ENCODE data around the gene MAPK8.
"Not testable (repeated sequence)": the region's sequence is repeated elsewhere in the genome, so short reads cannot be mapped to it uniquely, and the experiment has no call there.

The MAPK8 gene

GRCh38 chr10:48418189-48418788, 111.8 kb downstream of the MAPK8 start:
- DNase-seq (ENCODE audit: low spot score) = no peak

GRCh38 chr10:48419714-48420113, 113.2 kb downstream of the MAPK8 start:
- DNase-seq (ENCODE audit: low spot score) = no peak

GRCh38 chr10:48421862-48422261, 115.4 kb downstream of the MAPK8 start:
- DNase-seq (ENCODE audit: low spot score) = not testable (repeated sequence)

GRCh38 chr10:48423884-48424283, 117.4 kb downstream of the MAPK8 start:
- DNase-seq (ENCODE audit: low spot score) = no peak

- no peak for DNase-seq (ENCODE audit: low spot score)
Measured at GRCh38 chr10:48428896-48429295, 122.4 kb downstream of the MAPK8 start.

- no peak for DNase-seq (ENCODE audit: low spot score)
Measured at GRCh38 chr10:48429309-48429708, 122.8 kb downstream of the MAPK8 start.

- DNase-seq (ENCODE audit: low spot score) = no peak
Measured at GRCh38 chr10:48430402-48430993, 124.0 kb downstream of the MAPK8 start.

GRCh38 chr10:48431871-48432270, 125.4 kb downstream of the MAPK8 start:
- no peak for DNase-seq (ENCODE audit: low spot score)

- no peak for DNase-seq (ENCODE audit: low spot score)
Measured at GRCh38 chr10:48437546-48437945, 131.1 kb downstream of the MAPK8 start.

GRCh38 chr10:48439031-48439430, 132.6 kb downstream of the MAPK8 start:
- no peak for DNase-seq (ENCODE audit: low spot score)

GRCh38 chr10:48439581-48440041, 133.1 kb downstream of the MAPK8 start:
- DNase-seq (ENCODE audit: low spot score) = no peak

GRCh38 chr10:48440771-48441170, 134.3 kb downstream of the MAPK8 start:
- no peak for DNase-seq (ENCODE audit: low spot score)

GRCh38 chr10:48442090-48442808, 135.8 kb downstream of the MAPK8 start:
- DNase-seq (ENCODE audit: low spot score) = peak; percentile 46

GRCh38 chr10:48442809-48443177, 136.3 kb downstream of the MAPK8 start:
- DNase-seq (ENCODE audit: low spot score) = no peak

GRCh38 chr10:48444266-48444665, 137.8 kb downstream of the MAPK8 start:
- no peak for DNase-seq (ENCODE audit: low spot score)

- peak; percentile 53 for DNase-seq (ENCODE audit: low spot score)
Measured at GRCh38 chr10:48444861-48445841, 138.7 kb downstream of the MAPK8 start.

GRCh38 chr10:48445932-48446331, 139.5 kb downstream of the MAPK8 start:
- no peak for DNase-seq (ENCODE audit: low spot score)

- no peak for DNase-seq (ENCODE audit: low spot score)
Measured at GRCh38 chr10:48446785-48447184, 140.3 kb downstream of the MAPK8 start.

GRCh38 chr10:48447356-48448215, 141.1 kb downstream of the MAPK8 start:
- peak; percentile 52 for DNase-seq (ENCODE audit: low spot score)

GRCh38 chr10:48448796-48449195, 142.3 kb downstream of the MAPK8 start:
- DNase-seq (ENCODE audit: low spot score) = no peak

Data from left forelimb (tissue), 1 donor.